Measurements from ENCODE around the gene DNAH1.

DNAH1 gene

DNA sequence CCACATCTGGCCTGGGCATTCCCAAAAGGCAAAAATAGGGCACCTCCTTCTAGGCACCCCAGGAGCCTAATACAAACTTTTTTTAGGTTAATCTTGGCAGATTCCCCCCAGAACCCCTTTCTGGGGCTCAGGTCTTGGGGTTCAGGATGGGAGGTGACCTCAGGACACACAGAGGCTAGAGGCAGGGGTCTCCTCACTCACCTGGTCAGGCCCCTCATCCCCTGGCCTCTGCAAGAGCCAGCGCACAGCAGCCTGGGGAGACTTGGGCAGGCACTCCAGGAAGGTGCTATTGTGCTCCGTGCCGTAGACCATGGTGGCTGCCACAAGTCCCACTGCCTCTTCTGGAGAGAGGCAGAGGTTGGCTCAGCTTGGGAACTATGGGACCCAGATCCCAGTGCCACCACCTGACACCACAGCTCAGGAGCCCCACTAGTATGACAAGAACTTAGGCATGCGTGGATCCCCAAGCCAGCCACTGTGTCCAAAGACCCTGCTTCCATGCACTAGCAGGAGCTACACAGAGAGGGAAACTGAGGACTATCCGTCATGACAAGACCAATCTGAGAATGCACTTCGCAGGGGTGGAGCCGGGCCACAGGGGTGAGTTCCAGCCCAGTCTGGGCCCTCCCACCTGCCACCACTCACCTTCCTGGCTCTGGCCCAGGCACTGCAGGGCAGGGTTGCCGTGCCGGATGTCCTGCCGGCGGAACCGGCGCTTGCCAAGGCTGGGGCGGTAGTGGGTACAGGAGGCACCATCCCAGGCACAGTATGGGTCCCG is 121.4 kb downstream of the DNAH1 start:
- DNase-seq: no peak

DNA sequence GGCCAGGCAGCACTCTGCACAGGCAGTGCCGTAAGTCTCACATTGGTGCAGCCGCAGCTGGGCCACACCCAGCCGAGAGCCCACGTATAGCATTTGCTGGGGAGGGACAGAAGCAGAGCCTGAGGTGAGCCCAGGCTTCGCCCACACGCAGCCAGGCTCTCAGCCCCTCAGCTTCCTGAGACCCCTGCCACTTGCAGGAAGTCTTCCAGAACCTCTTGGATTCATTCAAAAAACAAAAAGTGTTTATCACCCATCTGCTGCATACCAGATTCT is 121.9 kb downstream of the DNAH1 start:
- DNase-seq: no peak

DNA sequence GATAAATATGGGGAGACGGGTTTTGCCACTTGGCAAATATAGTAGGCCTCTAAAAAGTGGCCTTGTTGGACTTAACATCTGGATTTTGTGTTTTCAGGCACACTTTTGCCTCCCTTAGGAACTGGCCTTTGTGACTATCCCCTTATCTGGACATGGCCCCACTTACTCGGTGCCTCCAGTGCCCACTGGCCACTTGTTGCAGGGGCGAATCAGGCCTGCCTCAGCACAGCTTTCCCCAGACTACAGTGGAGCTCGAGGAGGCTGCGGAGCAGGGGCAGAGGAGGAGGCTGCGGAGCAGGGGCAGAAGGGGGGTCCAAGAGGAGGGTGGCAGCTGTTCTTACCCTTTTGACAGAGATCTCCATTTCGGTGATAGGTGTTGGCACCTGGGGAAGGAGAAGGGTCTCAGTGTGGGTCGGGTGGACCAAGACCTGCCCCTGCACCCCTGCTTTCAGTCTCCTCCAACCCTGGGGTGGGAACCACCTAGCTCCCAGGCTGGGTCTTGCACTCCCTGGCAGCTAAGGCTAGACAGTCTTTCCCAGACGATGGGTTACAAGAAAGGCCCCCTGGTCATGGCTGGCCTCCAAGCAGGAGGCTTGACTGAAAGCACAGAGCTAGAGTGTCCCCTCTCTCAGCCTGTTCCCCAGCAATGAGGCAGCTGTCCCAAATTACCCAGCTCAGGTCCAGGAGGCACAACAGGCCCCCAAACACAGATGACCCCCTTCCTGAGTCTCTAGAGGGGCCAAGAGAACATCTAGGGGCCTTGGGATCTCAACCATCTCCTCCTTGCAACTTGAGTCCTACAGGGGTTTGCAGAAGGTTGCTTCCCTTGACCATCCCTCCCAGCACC is 122.7 kb downstream of the DNAH1 start:
- no peak for DNase-seq

DNA sequence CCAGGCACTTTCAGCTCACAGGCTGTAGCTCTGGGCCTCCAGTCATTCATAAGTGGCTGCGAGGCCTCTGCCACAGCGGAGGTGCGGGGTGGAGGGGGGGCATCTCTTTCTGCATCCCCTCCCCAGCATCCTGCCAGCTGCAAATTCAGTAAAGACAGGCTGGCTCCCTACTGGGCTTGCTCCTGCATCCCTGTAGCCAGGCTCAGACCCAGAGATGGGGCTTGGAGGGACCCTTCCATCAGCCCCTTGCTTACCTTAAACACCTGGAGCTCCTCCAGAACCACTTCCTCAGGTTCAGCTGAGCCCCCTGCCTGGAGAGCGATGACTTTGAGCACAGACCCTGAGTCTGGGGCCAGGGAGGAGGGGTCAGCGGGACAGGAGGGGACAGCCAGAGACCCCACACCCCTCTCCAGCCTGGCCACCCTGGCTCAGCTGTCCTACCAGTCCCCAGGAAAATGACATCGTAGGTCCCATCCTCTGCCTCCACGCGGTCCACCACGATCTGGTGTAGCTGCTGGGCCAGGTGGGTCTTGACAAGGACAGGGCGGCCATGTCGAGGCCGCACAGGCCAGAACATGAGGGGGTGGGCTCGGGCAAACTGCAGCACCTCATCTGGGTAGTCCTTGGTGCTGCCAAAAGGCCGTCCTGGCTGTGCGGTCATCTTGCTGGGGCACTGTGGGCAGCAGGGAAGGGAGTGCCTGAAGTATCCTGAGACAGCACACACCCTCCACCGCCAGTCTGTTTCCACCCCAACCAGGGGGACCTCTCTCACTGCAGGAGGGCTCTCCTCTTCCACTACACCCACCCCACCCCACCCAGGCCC is 123.5 kb downstream of the DNAH1 start:
- no peak for DNase-seq

DNA sequence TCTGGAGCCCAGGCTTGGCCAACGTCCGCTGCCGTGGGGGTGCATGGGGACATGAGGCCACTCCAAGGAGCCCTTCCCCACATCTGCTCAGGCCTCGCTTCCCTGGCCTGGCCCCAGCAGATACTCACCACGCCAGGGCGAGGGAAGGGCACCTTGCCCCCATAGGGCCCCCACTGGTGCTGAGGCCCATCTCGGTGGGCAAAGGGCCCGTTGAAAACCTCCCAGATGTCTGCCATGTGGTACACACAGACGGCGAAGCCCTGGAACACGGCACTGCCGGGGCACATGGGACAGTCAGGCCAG is 124.1 kb downstream of the DNAH1 start:
- no peak for DNase-seq

DNA sequence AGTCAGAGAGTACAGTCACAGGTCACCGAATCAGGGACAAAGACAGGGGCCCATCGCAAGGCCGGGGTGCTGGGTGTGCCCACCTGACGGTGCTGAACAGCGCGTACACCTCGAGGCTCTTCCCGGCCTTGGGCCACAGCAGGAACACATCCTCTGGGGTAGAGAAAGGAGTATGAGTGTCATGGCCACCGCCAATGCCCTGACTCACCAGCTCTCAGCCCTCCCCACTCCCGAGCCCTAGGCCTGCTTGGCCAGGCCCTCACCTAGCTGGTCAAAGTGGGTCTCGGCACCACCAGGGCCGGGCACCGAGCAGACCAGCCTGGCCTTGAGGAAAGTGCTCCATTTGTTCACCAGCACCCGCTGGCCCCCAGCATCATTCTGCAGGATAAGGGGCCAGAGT is 124.6 kb downstream of the DNAH1 start:
- DNase-seq: no peak

DNA sequence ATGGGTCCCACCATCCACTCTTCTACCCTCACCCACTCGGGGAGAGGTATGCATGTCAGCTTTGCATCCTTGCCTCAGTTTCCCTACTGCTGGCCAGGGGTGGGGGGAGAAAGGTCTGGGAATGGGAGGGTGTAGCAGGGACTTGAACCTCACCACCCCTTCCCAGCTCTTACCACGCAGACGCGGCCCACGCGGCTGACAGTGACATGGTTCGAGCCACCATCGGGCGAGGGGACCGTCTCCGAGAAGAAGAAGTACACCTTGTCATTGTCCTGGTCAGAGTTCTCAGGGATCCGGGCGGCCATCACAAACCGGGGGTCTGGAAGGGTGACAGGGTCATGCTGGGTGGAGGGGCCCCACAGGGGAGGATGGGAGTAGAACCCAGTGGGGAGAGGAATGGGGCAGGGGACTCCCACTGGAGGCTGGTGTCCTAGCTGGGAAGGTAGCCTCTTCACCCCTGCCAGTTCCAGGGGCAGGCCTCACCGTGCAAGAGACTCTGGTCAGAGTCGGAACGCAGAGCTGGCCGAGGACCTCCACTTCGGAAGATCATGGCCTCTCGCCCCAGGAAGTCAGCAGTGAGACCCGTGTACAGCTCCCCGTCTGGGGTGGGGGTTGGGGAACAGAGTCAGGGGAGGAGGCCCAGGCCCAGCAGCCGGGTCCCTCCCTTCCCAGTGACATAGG is 125.1 kb downstream of the DNAH1 start:
- no peak for DNase-seq

DNA sequence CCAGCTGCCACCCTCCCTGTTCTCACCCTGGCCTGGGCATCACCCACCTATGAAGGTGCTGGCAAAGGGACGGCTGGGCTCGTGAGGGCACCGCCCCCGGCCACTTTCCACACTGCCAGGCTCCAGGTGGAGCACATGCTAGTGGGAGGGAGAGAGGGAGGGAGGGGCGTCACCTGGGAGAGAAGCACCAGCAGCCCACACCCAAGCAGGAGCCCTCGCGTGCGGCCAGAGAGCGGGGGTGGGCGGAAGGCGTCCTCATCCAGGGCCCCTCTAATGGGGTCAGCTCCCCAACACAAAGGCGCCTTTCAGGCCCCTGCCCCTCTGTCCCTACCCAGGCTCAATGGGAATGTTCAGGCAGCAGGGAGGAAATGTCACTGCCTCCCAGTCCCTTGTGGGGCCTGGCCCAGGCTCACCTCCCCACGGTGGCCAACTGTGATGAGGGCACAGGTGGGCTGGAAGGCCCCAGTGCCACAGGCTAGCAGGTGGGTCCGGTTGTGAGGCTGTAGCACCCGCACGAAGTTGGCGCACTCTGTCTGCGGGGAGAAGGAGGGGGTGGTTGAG is 125.7 kb downstream of the DNAH1 start:
- no peak for DNase-seq

DNA sequence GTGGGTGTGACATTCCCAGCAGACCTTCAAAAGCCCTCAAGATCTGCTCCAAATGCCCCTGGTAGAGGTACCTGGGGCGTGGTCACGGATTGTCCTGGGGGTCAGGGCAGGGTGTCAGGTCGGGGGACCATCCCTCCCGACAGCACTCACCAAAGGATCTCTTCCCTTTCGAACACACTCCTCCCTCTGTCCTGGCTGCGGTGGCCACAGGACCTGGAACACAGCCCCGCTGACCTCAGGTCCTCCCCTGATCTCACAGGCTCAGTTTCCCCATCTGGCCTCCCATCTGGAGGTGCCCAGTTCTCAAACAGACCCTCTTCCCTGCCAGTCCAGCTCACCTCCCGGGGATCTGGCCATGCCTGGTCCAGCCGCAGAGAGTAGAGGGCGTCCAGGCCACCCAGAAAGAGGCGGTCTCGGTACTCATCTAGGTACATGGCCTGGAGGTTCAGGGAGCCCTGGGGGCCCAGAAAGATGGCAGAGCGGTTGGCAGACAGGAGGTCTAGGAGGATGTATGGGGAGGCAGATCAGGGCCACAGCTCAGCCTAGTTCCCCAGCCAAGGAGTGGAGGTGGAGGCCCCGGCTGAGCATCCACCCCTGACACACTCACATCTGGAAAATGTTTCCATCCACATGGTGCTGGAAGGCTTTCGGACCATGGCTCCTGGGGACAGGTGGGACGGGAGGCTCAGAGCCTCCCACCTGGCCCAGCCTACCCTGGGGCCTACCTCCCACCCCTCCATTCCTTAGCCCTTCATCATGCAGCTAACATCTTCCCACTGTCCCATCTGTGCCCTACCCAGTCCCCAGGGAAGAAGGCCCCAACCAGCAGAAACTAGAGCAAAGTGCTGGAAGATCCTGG is 126.5 kb downstream of the DNAH1 start:
- no peak for DNase-seq

DNA sequence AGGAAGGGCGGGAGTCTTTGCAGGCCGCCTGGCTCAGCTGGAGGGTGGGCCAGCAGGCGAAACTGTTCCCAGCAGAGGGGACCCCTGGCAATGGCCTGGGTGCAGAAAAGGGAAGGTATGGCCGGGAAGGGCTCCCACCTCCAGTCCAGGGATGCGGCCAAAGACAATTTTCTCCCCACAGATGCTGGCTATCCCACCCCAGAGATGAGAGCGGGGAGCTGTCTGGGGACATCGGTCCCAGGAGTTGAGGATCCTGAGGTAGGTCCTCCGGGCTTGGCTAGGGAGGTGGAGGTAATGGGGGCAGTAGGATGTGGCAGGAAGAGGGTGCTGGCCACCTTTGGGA is 127.1 kb downstream of the DNAH1 start:
- no peak for DNase-seq

DNA sequence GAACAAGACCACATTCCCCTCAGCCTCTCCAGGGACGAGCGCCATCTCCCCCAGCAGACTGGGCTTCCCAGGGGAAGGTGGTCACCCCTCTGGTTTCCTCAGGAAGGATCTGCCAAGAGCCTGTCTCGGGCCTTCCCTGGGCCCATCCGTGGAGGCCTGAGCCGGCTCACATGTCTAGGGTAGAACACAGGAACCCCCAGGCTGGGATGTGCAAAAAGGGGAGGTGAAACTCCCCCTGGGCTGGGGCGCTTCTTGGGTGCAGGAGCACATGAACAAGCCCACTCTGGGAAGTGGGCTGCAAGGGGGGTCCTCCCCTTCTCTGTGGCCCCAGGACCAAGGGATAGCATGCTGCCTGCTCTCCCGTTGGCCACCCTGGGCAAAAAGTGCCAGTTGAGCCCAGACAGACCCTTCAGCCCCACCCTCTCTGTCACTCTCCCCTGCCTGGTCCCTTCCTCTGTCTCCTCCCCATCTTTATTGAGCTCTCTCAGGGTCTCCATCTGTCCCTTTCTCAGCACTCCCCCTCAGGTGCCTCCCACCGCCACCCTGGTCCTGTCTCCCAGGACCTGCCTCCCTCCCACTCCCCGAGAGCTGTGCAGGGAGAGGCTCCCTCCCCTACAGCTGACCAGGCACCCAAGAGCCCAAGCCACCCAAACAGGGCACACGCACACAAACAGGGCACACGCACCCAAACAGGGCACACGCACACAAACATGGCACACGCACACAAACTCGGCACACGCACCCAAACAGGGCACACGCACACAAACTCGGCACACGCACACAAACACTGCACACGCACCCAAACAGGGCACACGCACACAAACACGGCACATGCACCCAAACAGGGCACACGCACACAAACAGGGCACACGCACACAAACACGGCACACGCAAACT is 127.9 kb downstream of the DNAH1 start:
- DNase-seq: no peak

DNA sequence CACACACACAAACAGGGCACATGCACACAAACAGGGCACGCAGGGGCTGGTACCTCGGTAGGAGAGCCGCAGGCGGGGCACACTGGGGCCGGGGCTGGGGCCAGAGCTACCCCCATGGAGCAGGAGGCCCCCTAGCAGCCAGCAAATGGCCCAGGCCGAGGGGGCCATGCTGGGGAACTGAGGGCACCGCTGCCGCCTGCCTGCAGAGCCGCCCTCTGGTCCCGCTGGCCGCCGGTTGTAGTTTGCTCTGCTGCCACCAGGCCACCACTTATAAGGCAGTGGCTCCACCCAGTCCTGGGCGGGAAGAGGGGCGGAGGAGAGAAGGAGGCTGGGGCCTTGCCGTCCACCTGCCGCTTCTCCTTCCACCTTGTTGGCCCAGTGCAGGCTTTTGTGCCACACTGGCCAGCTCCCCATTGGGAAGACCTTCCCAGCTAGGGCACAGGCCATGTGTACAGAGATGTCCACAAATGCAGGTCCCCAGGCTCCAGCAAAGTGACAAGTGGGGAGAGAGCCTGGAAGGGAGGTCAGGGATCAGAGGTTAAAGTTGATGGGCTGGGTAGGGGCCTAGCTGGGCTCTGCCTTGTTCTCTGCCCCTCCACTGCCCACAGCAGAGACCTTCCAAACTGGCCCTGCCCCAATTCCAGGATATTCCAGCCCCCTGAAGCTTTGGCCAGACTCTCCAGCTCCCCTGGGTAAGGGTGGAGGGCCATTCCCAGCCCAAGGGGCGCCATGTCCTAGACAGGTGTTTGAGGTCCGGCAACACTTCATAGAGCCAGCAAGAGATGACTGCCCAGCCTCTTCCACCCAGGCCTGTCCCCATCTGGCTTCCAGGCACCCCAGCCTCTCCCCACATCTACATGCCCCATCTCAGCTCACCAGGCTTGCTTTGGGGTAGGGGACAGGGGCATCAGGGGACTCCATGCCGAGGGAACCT is 129.0 kb downstream of the DNAH1 start, which contains the start of gene SEMA3G:
TSS of gene SEMA3G (minus strand) at position 244 of the 934 bp plus-strand sequence. CDS start at position 168, 76 bp downstream.
- peak; percentile 45 to 80 (median 65) for DNase-seq

DNA sequence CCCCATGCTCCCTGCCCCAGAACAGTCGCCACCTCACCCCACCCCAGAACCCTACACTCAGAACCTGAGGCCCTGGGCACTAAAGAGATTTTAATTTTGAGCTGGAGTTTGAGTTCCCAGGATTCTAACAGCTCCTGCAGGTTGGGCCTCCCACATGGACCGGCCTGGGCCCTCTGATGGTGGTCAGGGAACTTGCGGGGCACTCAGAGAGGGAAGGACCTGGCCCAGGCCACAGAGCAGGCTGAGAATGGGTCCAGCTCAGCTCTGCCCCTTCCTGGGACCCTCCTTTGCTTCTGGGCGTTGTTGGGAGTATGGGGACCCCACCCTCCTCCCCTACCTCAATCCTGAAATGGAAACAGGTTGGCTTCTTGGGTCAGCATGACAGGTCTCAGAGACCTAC is 129.9 kb downstream of the DNAH1 start:
- DNase-seq: no peak

DNA sequence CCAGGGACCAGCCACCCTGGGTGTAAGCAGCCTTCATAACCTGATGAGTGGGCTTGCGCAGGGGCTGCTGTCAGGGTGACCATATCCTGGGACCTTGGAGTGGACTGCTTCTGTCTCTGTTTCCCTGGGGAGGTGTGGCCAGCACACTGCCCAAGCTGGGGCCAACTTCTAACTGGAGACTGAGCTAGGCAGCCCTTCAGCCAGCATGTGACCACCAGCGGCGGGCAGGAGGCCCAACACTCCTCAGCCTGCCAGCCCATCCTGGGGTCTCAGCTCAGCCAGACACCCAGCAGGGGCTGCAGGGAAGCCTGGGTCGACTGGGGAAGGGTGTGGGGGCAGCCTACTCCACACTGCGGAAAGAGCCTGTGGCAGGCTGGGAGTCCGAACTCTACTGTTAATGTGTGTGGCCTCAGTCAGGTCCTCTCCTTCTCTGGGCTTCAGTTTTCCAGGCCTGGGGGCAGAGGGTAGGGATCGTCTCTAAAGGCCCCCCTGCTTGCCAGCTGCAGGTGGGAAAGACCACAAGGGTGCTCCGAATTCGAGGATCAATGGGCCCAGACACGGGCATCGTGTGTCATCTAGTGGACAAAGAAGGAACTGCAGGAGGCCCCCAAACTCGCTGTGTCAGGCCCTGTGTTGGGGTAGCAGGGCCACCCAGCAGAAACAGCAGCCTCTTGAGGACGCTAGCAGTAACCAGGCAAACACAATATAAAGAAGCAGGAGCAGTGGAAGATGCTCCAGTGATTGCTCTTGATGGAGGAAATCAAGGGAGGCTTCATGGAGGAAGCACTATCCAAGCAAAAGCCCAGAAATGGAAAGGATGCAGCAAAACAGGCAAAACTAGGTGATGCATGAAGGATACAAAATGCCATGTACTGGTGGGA is 130.8 kb downstream of the DNAH1 start:
- peak; percentile 33 to 70 (median 51) for DNase-seq

DNA sequence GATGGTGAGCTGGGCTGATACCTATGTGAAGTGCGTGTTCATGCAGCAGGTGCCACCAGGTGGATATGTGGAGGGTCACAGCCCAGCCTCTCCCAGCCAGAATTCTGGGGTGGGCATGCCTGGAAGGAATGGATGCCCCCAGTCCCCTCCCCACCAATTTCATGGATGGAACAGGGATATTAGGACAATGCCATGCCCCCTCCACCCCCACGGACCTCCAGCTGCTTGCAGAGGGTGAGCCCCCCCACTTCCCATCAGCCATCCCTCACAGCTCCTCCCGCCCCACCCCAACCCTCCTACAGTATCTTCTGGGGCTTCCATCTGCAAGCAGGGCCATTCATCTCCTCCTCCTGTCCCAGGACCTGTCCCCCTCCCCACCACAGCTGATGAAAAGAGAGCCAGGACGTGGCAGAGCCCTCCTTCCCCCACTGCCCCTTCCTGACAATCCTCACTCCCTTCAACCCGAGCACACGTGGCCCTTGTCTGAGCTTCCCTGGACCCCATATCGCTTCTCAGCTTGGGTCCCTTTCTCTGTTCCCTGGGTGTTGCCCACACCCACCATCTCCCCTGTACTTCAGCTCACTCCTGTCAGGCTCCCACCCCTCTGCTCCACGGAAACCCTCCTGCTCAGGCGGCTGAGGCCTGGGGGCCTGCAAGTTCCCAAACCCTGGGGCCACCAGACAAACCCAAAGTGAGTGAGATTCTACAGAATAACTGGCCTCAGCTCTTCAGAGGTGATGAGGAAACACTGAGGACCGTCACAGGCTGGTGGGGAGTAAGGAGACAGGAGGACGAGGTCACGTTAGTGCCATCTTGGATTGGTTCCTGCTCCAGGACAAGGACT is 131.6 kb downstream of the DNAH1 start:
- DNase-seq: no peak
